DND-41 (cell line): ENCODE measurements around the gene KIF25.

Source experiments
- ATAC-seq: fragments of 200-7000 bp; cut with Tn5 transposase; 3 replicates; pipeline ENCODE4 v1.9.1; 2021; ENCODE audit warnings: low read depth; ENCODE audit not compliant: insufficient read depth
- DNase-seq: peaks from one replicate; pipeline ENCODE4 v3.0.0-alpha.2; 2020
- H2AFZ ChIP-seq: 2 replicates; pipeline ENCODE4 v1.6.0; 2012; ENCODE audit warnings: low read depth, low read length
- H3K27ac ChIP-seq: 2 replicates; pipeline ENCODE4 v1.5.1; 2012; ENCODE audit warnings: low read length, inconsistent platforms
- H3K27me3 ChIP-seq: fragments of 200-600 bp; sonication (generic); 2 replicates; pipeline ENCODE4 v1.6.0; 2012; ENCODE audit warnings: low read length, mild to moderate bottlenecking, inconsistent platforms; ENCODE audit not compliant: insufficient read depth, poor library complexity
- H3K36me3 ChIP-seq: 2 replicates; pipeline ENCODE4 v1.5.1; 2012; ENCODE audit warnings: low read length, inconsistent platforms; ENCODE audit not compliant: insufficient read depth
- H3K4me1 ChIP-seq: 2 replicates; pipeline ENCODE4 v1.5.1; 2012; ENCODE audit warnings: mild to moderate bottlenecking, low read length; ENCODE audit not compliant: insufficient read depth
- H3K4me2 ChIP-seq: 2 replicates; pipeline ENCODE4 v1.6.0; 2012; ENCODE audit warnings: mild to moderate bottlenecking, moderate library complexity, low read length, inconsistent platforms; ENCODE audit not compliant: insufficient read depth
- H3K4me3 ChIP-seq, 2 experiments: fragments of 200-600 bp in 1 of 2; shearing (Covaris generic) in 1 of 2; 2 replicates each; pipeline ENCODE4 v1.5.1; 2012 to 2016; ENCODE audit warnings: inconsistent platforms in 2 of 2, low read length in 2 of 2, mild to moderate bottlenecking in 2 of 2, low read depth in 1 of 2, moderate library complexity in 1 of 2
- H3K79me2 ChIP-seq: 2 replicates; pipeline ENCODE4 v1.6.0; 2012; ENCODE audit warnings: low read length, inconsistent platforms; ENCODE audit not compliant: insufficient read depth
- H3K9ac ChIP-seq: 2 replicates; pipeline ENCODE4 v1.6.0; 2012; ENCODE audit warnings: low read depth, mild to moderate bottlenecking, inconsistent platforms, low read length, moderate library complexity
- H3K9me3 ChIP-seq: 2 replicates; pipeline ENCODE4 v1.5.1; 2012; ENCODE audit warnings: low read length, moderate library complexity, mild to moderate bottlenecking, inconsistent platforms; ENCODE audit not compliant: insufficient read depth, severe bottlenecking
- H4K20me1 ChIP-seq: 2 replicates; pipeline ENCODE4 v1.6.0; 2012; ENCODE audit warnings: low read length; ENCODE audit not compliant: insufficient read depth
- CTCF ChIP-seq: IDR thresholded peaks from 2 replicates; pipeline ENCODE4 v1.5.1; 2012; ENCODE audit warnings: borderline replicate concordance, low read length, moderate library complexity, mild to moderate bottlenecking; ENCODE audit not compliant: poor library complexity, severe bottlenecking; ENCODE audit errors: extremely low read depth
- EZH2 ChIP-seq: IDR thresholded peaks from 3 replicates; pipeline ENCODE4 v1.6.1; 2012; ENCODE audit warnings: borderline replicate concordance, low read depth, mild to moderate bottlenecking, moderate library complexity, low read length, inconsistent platforms; ENCODE audit not compliant: severe bottlenecking

KIF25 gene

GRCh38 chr6:167980911-167981580 is 16.4 kb upstream of the KIF25 start:
- no peaks in the 10 kb centered on the region for H3K79me2 ChIP-seq
- no peak for DNase-seq
- H3K27ac ChIP-seq, result no peak overlapping the region
- no peaks in the 10 kb centered on the region for H3K4me1 ChIP-seq
- H3K4me2 ChIP-seq, result no peak overlapping the region
- no peak overlapping the region for H2AFZ ChIP-seq
- no peak for TF ChIP-seq EZH2
- TF ChIP-seq CTCF, result no peak
- H4K20me1 ChIP-seq, result no peaks in the 10 kb centered on the region
- no peaks in the 10 kb centered on the region for H3K36me3 ChIP-seq
- H3K9me3 ChIP-seq, result peaks cover 2% of the 10 kb centered on the region
- no peak overlapping the region for H3K4me3 ChIP-seq
- no peak overlapping the region for H3K9ac ChIP-seq
- no peaks in the 10 kb centered on the region for H3K27me3 ChIP-seq
- no peak for ATAC-seq

- DNase-seq (no peak), ATAC-seq (no peak)
- Histone ChIP-seq H3K4me2 (no peak overlapping the region), H3K4me1 (no peaks in the 10 kb centered on the region), H2AFZ (no peak overlapping the region), H3K4me3 (no peak overlapping the region), H4K20me1 (no peaks in the 10 kb centered on the region), H3K27ac (no peak overlapping the region), H3K9me3 (peaks cover 3% of the 10 kb centered on the region), H3K9ac (no peak overlapping the region), H3K79me2 (no peaks in the 10 kb centered on the region), H3K27me3 (no peaks in the 10 kb centered on the region), H3K36me3 (no peaks in the 10 kb centered on the region)
- no peak for TF ChIP-seq CTCF
- no peak for TF ChIP-seq EZH2
Observed at GRCh38 chr6:167981916-167982462, 15.5 kb upstream of the KIF25 start.

- H3K4me1 ChIP-seq, result no peaks in the 10 kb centered on the region
- TF ChIP-seq CTCF, result no peak
- TF ChIP-seq EZH2, result no peak
- no peak overlapping the region for H3K9ac ChIP-seq
- no peaks in the 10 kb centered on the region for H3K36me3 ChIP-seq
- no peaks in the 10 kb centered on the region for H3K79me2 ChIP-seq
- no peak overlapping the region for H3K4me3 ChIP-seq
- H2AFZ ChIP-seq, result no peak overlapping the region
- no peak overlapping the region for H3K4me2 ChIP-seq
- H3K9me3 ChIP-seq, result peaks cover 7% of the 10 kb centered on the region
- no peak for DNase-seq
- no peak for ATAC-seq
- no peaks in the 10 kb centered on the region for H3K27me3 ChIP-seq
- H3K27ac ChIP-seq, result no peak overlapping the region
- no peaks in the 10 kb centered on the region for H4K20me1 ChIP-seq
Observed at GRCh38 chr6:167984144-167984719, 13.2 kb upstream of the KIF25 start.
